Measurements from ENCODE around the gene DNPH1.

DNA sequence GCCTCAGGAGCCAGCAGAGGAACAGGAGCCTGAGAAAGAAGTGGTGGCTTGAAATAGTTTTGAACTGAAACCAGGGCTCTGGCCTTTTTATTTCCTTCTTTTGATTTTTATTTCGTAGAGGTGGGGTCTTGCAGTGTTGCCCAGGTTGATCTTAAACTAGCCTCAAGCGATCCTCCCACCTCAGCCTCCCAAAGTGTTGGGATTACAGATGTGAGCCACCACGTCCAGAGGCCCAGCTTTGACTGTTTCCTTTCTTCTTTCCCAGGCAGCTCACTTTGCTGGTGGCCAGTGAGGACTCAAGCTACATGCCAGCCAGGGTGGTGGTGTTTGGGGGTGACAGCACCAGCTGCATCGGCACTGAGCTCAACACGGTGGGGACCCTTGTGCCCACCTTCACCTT is 26.8 kb downstream of the DNPH1 start:
- TF ChIP-seq, protein P1, sequence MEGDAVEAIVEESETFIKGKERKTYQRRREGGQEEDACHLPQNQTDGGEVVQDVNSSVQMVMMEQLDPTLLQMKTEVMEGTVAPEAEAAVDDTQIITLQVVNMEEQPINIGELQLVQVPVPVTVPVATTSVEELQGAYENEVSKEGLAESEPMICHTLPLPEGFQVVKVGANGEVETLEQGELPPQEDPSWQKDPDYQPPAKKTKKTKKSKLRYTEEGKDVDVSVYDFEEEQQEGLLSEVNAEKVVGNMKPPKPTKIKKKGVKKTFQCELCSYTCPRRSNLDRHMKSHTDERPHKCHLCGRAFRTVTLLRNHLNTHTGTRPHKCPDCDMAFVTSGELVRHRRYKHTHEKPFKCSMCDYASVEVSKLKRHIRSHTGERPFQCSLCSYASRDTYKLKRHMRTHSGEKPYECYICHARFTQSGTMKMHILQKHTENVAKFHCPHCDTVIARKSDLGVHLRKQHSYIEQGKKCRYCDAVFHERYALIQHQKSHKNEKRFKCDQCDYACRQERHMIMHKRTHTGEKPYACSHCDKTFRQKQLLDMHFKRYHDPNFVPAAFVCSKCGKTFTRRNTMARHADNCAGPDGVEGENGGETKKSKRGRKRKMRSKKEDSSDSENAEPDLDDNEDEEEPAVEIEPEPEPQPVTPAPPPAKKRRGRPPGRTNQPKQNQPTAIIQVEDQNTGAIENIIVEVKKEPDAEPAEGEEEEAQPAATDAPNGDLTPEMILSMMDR (conservative IDR thresholded peaks at IDR 0.05), result no peak
- no peak for TF ChIP-seq EZH2 (IDR thresholded peaks at IDR 0.05; ENCODE audit: low read depth)

All from PC-9 (cell line).